GM21576 (cell line): Measurements from ENCODE around the gene TPR.

Source experiments
- ATAC-seq: cut with Tn5 transposase; IDR thresholded peaks from one replicate; pipeline ENCODE4 v1.9.1; 2021; ENCODE audit warnings: mild to moderate bottlenecking, moderate library complexity; ENCODE audit not compliant: unreplicated experiment

The TPR gene

GRCh38 chr1:186330758-186331157, 44.3 kb downstream of the TPR start:
- no peak for ATAC-seq

DNA sequence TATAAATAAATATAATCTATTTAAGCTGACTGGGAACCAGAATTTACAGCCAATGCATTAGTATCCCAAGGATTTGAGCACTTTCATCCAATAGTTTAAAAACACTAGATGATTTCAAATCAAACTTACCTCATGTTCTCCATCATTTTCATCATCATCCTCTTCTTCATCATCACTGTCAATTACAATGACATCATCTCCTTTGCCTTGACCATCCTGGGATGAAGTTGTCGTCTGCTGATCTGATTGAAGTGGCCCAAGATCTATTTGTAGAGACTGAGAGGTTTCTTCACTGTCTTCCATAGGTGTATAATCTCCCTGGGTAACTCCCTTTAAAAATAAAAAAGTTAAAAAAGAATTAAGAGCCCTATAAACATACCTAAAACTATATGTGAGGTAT, 47.7 kb downstream of the TPR start:
- ATAC-seq = no peak

GRCh38 chr1:186326009-186326408, 49.0 kb downstream of the TPR start:
- no peak for ATAC-seq

GRCh38 chr1:186325239-186325638, 49.8 kb downstream of the TPR start:
- ATAC-seq = no peak

- no peak for ATAC-seq
These were observed 51.2 kb downstream of the TPR start for GRCh38 chr1:186323865-186324264.

- no peak for ATAC-seq
These were observed 59.5 kb downstream of the TPR start for GRCh38 chr1:186315570-186315969.

DNA sequence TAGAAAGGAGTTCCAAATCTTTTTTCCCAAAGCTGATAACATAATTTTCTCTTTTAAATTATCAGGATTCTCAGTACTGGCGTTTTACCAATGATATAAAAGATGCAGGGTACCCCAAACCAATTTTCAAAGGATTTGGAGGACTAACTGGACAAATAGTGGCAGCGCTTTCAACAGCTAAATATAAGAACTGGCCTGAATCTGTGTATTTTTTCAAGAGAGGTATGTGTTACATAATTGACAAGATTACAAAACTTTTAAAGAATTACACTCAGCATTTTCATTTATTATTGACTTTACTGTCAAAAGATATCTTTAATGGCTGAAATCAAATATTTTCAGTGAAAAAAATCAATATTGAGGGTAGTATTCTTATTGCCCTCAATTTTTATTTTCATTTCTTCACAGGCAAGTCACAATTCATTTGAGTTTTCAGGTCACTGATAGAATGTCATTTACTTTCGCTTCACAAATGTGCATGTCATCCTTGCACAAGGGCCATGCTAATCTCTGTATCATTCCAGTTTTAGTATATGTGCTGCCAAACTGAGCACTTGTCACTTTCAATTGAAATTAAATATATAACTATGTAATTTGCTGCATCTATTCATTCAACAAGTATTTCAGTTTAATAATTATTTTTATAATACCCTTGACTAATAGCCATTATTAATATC, 63.5 kb downstream of the TPR start:
- ATAC-seq = no peak

GRCh38 chr1:186310307-186310706, 64.7 kb downstream of the TPR start:
- no peak for ATAC-seq

DNA sequence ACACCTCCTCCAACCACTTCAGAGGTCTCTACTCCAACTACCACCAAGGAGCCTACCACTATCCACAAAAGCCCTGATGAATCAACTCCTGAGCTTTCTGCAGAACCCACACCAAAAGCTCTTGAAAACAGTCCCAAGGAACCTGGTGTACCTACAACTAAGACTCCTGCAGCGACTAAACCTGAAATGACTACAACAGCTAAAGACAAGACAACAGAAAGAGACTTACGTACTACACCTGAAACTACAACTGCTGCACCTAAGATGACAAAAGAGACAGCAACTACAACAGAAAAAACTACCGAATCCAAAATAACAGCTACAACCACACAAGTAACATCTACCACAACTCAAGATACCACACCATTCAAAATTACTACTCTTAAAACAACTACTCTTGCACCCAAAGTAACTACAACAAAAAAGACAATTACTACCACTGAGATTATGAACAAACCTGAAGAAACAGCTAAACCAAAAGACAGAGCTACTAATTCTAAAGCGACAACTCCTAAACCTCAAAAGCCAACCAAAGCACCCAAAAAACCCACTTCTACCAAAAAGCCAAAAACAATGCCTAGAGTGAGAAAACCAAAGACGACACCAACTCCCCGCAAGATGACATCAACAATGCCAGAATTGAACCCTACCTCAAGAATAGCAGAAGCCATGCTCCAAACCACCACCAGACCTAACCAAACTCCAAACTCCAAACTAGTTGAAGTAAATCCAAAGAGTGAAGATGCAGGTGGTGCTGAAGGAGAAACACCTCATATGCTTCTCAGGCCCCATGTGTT, 66.6 kb downstream of the TPR start:
- no peak for ATAC-seq

DNA sequence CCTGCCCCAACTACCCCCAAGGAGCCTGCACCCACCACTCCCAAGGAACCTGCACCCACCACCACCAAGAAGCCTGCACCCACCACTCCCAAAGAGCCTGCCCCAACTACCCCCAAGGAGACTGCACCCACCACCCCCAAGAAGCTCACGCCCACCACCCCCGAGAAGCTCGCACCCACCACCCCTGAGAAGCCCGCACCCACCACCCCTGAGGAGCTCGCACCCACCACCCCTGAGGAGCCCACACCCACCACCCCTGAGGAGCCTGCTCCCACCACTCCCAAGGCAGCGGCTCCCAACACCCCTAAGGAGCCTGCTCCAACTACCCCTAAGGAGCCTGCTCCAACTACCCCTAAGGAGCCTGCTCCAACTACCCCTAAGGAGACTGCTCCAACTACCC, 67.6 kb downstream of the TPR start:
- no peak for ATAC-seq

DNA sequence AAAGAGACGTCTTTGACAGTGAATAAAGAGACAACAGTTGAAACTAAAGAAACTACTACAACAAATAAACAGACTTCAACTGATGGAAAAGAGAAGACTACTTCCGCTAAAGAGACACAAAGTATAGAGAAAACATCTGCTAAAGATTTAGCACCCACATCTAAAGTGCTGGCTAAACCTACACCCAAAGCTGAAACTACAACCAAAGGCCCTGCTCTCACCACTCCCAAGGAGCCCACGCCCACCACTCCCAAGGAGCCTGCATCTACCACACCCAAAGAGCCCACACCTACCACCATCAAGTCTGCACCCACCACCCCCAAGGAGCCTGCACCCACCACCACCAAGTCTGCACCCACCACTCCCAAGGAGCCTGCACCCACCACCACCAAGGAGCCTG, 68.5 kb downstream of the TPR start:
- ATAC-seq = no peak

DNA sequence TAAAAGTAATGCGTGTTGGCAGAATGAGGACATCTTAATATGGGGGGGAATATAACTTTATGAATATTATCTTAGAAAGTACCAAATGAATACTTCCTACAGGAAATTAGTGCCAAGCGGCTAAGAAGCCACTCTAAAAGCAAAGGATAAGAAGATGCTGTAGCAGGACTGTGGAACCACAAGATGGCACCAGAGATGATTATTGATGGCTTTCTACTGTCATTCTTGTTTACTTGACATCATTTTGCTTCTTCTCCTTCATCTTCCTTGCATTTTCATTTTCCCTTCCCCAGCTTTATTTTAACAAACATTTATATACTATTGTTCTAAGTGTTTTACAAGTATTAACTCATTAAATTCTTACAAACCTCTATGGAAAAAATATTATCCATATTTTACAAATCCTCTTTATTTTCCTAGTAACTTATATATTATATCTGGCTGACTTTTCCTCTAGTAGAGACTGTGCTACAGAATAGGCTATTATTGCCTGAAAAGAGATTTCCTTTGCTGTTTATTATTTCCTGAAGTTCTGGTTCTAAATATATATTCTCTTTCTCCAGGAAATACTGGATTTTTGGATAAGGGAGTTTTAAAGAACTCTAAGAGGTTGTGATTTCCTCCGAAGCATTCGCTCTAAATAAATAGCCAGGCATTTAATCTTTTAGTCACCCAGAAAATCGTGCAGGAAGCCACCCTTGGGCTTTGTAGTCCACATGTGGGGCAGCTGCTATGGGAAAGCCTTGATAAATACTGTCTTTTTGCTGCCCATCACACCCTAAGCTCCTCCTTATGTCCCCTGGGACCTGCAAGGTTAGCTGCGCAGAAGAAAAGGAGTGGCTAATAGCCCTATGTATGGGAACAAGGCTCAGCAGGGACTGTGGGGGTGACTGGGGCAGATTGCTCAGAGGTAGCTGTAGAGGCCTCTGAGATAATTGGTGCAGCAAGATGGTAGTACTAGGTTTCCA, 69.8 kb downstream of the TPR start:
- ATAC-seq = peak; percentile 61

DNA sequence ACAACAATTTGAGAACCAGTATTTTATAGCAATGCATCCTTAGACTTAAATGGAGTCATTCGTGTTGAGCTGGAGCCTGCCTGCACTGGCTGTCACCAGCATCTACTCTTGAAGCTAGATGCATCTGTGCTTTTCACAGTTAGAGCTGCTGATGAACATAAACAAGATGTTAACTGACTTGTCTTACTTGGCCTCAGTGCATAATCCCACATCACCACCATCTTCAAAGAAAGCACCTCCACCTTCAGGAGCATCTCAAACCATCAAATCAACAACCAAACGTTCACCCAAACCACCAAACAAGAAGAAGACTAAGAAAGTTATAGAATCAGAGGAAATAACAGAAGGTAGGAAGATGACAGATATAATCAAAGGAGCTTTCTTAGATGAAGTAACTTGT, 71.1 kb downstream of the TPR start:
- ATAC-seq = no peak

DNA sequence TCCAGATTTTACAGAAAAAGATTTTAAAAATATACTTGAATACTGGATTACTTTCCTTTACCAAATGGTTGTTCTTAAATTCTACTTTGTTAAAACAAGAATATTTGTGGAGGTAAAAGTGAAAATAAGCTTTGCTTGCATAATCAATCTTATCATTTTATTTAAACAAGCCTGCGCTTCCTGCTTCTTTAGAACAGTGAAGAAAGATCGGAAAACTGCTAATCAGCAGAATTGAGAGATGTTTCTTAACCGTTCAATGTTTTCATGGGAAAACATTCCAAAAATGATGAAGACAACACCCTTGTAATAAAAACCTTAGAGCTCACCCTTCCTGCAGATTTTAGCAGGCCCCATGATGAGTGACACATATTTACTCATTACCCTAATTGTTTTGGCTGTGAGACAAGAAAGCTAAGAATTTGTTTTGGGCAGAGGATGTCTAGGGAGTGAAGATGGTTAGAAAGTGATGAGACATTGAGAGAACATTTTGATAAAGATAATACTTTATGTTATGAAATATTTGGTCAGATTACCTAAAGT, 72.6 kb downstream of the TPR start:
- ATAC-seq = no peak

- ATAC-seq = no peak
These were observed 73.6 kb downstream of the TPR start for GRCh38 chr1:186301448-186301847.

DNA sequence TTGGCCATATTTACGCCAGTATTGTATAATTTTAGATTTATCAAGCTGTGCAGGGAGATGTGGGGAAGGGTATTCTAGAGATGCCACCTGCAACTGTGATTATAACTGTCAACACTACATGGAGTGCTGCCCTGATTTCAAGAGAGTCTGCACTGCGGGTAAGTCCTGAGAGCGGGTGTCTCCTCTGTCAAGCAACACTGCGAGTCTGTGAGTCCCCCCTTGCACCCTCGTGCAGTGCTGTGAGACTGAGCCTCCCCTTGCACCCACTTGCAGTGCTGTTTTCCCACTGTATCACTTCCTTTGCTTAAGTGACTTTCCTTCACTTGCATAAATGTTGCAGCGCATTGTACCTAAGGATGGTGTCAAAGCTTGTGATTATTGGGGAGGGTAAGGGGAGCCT, 75.0 kb downstream of the TPR start:
- no peak for ATAC-seq

GRCh38 chr1:186299570-186299969, 75.5 kb downstream of the TPR start:
- ATAC-seq = no peak

DNA sequence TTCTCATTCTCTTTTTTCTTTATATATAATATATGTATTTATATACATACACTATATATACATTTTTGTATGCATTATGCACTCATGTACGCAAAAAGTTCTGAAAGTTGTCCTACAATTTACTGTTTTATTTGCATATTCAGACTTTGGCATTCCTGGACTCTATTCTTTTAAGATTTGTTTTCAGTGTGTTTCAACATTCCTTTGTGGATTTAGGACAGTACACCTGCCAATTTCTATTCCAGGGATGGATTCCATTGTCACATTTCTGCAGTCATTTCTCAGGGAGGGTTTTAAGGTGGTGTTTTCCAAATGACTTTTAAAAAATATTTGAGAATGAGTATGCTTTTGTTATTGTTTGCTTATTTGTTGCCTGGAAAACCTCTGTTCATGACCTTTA, 76.2 kb downstream of the TPR start:
- ATAC-seq = no peak

DNA sequence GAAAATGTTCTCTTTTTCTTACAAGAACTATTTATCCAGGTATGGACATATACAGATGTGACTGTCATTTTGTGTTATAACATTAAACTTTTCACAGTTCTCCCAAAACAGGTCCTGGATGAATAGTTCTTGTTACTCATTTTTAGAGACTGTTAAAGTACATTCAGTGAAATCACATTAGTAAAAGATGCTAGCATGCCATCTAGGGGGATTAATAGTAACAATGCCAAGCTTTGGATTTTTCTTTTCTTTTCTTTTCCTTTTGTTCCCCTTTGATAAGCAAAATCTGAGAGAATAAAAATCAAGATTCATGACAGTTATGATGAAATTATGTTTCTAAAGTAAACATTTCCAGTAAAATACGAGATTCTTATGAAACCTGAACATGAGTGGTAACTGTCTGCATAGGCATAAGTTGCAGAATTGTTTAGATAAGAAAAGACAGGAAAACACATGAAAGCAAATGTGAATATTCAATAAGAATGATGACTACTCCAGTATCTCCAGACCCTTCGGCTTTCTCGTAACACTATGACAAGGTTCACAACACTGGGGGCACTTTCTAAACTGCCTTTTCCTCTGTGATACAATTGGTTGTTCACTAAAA, 77.5 kb downstream of the TPR start:
- ATAC-seq = no peak

GRCh38 chr1:186295980-186296379, 79.1 kb downstream of the TPR start, which contains the start of gene PRG4:
Gene PRG4 (plus strand): TSS chr1:186296279.
- ATAC-seq = no peak

GRCh38 chr1:186292875-186293274, 82.2 kb downstream of the TPR start:
- ATAC-seq = no peak
